Measurements from ENCODE around the gene SPTBN4.

SPTBN4 gene

DNA sequence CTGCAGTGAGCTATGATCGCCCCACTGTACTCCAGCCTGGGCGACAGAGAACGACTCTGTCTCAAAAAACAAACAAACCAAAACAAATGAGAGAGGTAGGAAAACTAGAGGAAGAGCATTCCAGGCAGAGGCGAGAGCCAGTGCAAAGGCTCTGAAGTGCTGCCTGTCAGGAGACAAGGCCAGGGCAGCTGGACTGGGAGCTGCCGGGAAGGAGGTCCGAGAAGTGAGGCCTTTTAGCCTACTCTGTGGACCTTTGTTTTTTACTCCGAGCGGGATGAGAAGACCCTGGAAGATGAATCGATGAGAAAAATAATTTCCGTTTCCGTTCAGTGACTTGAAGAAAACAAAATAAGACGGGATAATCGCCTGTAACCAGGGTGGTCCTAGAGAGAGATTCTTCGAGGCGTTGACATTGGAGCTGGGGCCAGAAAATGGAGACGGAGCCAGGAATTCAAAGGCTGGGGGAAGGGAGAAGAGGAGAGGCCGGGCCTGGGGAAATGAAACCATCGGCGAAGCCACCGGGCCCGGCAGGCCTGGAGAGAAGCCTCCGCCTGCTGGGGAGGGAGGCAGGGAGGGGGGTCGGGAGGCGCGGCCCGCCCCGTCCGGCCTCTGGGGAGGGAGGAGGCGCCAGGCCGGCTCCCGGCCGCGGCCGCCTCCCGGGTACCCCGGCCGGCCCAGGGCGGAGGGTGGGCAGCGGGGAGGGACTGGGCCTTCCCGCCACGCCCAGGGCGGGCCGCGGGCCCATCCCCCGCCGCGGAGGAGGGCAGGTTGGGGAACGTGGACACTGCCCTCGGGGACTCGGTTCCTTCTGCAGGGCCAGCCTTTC, 33.2 kb upstream of the SPTBN4 start (continued):
- TF ChIP-seq ZNF510 (tag by site-specific recombination; IDR thresholded peaks at IDR 0.05; ENCODE audit: insufficient replicate concordance), result no peak
- TF ChIP-seq, protein P1, sequence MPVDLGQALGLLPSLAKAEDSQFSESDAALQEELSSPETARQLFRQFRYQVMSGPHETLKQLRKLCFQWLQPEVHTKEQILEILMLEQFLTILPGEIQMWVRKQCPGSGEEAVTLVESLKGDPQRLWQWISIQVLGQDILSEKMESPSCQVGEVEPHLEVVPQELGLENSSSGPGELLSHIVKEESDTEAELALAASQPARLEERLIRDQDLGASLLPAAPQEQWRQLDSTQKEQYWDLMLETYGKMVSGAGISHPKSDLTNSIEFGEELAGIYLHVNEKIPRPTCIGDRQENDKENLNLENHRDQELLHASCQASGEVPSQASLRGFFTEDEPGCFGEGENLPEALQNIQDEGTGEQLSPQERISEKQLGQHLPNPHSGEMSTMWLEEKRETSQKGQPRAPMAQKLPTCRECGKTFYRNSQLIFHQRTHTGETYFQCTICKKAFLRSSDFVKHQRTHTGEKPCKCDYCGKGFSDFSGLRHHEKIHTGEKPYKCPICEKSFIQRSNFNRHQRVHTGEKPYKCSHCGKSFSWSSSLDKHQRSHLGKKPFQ (tag by site-specific recombination; IDR thresholded peaks at IDR 0.05), result 0 out of 2 replicates have a peak, but pooled peaks have one; percentile 19
- TF ChIP-seq ZNF600 (tag by site-specific recombination; IDR thresholded peaks at IDR 0.05), result peak; percentile 30; the same call in 1 of the 2 replicates
- peak; percentile 67; the same call in 1 of the 2 replicates for TF ChIP-seq ZNF423 (tag by site-specific recombination; IDR thresholded peaks at IDR 0.05)
- TF ChIP-seq ZFP69B (tag by site-specific recombination; IDR thresholded peaks at IDR 0.05), result peak; percentile 77
- TF ChIP-seq WT1 (tag by site-specific recombination; IDR thresholded peaks at IDR 0.05), result peak; percentile 65; the same call in 1 of the 2 replicates
- TF ChIP-seq GLIS2 (tag by site-specific recombination; IDR thresholded peaks at IDR 0.05), result peak; percentile 95
- peak; percentile 15; the same call in 1 of the 2 replicates for TF ChIP-seq ZBTB8A (tag by site-specific recombination; IDR thresholded peaks at IDR 0.05)
- TF ChIP-seq, protein P2, sequence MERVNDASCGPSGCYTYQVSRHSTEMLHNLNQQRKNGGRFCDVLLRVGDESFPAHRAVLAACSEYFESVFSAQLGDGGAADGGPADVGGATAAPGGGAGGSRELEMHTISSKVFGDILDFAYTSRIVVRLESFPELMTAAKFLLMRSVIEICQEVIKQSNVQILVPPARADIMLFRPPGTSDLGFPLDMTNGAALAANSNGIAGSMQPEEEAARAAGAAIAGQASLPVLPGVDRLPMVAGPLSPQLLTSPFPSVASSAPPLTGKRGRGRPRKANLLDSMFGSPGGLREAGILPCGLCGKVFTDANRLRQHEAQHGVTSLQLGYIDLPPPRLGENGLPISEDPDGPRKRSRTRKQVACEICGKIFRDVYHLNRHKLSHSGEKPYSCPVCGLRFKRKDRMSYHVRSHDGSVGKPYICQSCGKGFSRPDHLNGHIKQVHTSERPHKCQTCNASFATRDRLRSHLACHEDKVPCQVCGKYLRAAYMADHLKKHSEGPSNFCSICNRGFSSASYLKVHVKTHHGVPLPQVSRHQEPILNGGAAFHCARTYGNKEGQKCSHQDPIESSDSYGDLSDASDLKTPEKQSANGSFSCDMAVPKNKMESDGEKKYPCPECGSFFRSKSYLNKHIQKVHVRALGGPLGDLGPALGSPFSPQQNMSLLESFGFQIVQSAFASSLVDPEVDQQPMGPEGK (tag by site-specific recombination; IDR thresholded peaks at IDR 0.05), result peak; percentile 80
- TF ChIP-seq SP3 (tag by site-specific recombination; IDR thresholded peaks at IDR 0.05), result peak; percentile 91
- peak; percentile 65 for TF ChIP-seq ZNF76 (tag by site-specific recombination; IDR thresholded peaks at IDR 0.05; ENCODE audit: borderline replicate concordance, low read depth)
- TF ChIP-seq, protein P3, sequence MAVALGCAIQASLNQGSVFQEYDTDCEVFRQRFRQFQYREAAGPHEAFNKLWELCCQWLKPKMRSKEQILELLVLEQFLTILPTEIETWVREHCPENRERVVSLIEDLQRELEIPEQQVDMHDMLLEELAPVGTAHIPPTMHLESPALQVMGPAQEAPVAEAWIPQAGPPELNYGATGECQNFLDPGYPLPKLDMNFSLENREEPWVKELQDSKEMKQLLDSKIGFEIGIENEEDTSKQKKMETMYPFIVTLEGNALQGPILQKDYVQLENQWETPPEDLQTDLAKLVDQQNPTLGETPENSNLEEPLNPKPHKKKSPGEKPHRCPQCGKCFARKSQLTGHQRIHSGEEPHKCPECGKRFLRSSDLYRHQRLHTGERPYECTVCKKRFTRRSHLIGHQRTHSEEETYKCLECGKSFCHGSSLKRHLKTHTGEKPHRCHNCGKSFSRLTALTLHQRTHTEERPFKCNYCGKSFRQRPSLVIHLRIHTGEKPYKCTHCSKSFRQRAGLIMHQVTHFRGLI (tag by site-specific recombination; IDR thresholded peaks at IDR 0.05), result peak; percentile 48
- peak; percentile 73 for TF ChIP-seq SP2 (tag by site-specific recombination; IDR thresholded peaks at IDR 0.05)
- TF ChIP-seq ZNF24 (tag by site-specific recombination; IDR thresholded peaks at IDR 0.05), result 0 out of 2 replicates have a peak, but pooled peaks have one; percentile 42
- TF ChIP-seq BCL11A (tag by site-specific recombination; IDR thresholded peaks at IDR 0.05; ENCODE audit: low read depth), result peak; percentile 46; the same call in 1 of the 2 replicates
- TF ChIP-seq, protein P4, sequence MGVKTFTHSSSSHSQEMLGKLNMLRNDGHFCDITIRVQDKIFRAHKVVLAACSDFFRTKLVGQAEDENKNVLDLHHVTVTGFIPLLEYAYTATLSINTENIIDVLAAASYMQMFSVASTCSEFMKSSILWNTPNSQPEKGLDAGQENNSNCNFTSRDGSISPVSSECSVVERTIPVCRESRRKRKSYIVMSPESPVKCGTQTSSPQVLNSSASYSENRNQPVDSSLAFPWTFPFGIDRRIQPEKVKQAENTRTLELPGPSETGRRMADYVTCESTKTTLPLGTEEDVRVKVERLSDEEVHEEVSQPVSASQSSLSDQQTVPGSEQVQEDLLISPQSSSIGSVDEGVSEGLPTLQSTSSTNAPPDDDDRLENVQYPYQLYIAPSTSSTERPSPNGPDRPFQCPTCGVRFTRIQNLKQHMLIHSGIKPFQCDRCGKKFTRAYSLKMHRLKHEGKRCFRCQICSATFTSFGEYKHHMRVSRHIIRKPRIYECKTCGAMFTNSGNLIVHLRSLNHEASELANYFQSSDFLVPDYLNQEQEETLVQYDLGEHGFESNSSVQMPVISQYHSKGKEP (tag by site-specific recombination; IDR thresholded peaks at IDR 0.05), result peak; percentile 33; the same call in 1 of the 2 replicates
- TF ChIP-seq, protein P5, sequence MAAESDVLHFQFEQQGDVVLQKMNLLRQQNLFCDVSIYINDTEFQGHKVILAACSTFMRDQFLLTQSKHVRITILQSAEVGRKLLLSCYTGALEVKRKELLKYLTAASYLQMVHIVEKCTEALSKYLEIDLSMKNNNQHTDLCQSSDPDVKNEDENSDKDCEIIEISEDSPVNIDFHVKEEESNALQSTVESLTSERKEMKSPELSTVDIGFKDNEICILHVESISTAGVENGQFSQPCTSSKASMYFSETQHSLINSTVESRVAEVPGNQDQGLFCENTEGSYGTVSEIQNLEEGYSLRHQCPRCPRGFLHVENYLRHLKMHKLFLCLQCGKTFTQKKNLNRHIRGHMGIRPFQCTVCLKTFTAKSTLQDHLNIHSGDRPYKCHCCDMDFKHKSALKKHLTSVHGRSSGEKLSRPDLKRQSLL (tag by site-specific recombination; IDR thresholded peaks at IDR 0.05), result peak; percentile 51; the same call in 1 of the 2 replicates
- TF ChIP-seq KLF8 (tag by site-specific recombination; IDR thresholded peaks at IDR 0.05), result peak; percentile 80
- peak; percentile 77 for TF ChIP-seq GLIS1 (tag by site-specific recombination; IDR thresholded peaks at IDR 0.05)
- TF ChIP-seq ZNF335 (tag by site-specific recombination; conservative IDR thresholded peaks at IDR 0.05), result peak; percentile 98
- TF ChIP-seq, protein P6, sequence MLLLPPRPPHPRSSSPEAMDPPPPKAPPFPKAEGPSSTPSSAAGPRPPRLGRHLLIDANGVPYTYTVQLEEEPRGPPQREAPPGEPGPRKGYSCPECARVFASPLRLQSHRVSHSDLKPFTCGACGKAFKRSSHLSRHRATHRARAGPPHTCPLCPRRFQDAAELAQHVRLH (tag by site-specific recombination; IDR thresholded peaks at IDR 0.05), result 0 out of 2 replicates have a peak, but pooled peaks have one; percentile 19
- TF ChIP-seq, protein P7, sequence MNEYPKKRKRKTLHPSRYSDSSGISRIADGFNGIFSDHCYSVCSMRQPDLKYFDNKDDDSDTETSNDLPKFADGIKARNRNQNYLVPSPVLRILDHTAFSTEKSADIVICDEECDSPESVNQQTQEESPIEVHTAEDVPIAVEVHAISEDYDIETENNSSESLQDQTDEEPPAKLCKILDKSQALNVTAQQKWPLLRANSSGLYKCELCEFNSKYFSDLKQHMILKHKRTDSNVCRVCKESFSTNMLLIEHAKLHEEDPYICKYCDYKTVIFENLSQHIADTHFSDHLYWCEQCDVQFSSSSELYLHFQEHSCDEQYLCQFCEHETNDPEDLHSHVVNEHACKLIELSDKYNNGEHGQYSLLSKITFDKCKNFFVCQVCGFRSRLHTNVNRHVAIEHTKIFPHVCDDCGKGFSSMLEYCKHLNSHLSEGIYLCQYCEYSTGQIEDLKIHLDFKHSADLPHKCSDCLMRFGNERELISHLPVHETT (tag by site-specific recombination; IDR thresholded peaks at IDR 0.05), result peak; percentile 35; the same call in 1 of the 2 replicates
- TF ChIP-seq ZNF2 (tag by site-specific recombination; IDR thresholded peaks at IDR 0.05), result peak; percentile 74; the same call in 1 of the 2 replicates
- 0 out of 2 replicates have a peak, but pooled peaks have one; percentile 67 for TF ChIP-seq ZNF391 (tag by site-specific recombination; IDR thresholded peaks at IDR 0.05; ENCODE audit: borderline replicate concordance, low read depth)
- 0 out of 2 replicates have a peak, but pooled peaks have one; percentile 58 for TF ChIP-seq ZNF324 (tag by site-specific recombination; IDR thresholded peaks at IDR 0.05)
- TF ChIP-seq HOXC10 (CRISPR knock-in tag; IDR thresholded peaks at IDR 0.05), result no peak
- TF ChIP-seq IKZF3 (tag by site-specific recombination; IDR thresholded peaks at IDR 0.05), result peak; percentile 89
- no peak for TF ChIP-seq GLI2 (tag by site-specific recombination; IDR thresholded peaks at IDR 0.05; ENCODE audit: borderline replicate concordance, low read depth)
- TF ChIP-seq ZNF214 (tag by site-specific recombination; IDR thresholded peaks at IDR 0.05; ENCODE audit: borderline replicate concordance), result no peak

Measured in HEK293 (cell line).